ENCODE data around the gene MTMR4.
"Not testable (repeated sequence)": the region's sequence is repeated elsewhere in the genome, so short reads cannot be mapped to it uniquely, and the experiment has no call there.

MTMR4 gene

GRCh38 chr17:58516644-58517377, 2.4 kb upstream of the MTMR4 start:
- TF ChIP-seq POLR2A (IDR thresholded peaks at IDR 0.05; ENCODE audit: low read depth, low read length) = no peak
- DNase-seq (ENCODE audit: insufficient read length, low spot score) (no peak), FAIRE-seq (no peak)

DNA sequence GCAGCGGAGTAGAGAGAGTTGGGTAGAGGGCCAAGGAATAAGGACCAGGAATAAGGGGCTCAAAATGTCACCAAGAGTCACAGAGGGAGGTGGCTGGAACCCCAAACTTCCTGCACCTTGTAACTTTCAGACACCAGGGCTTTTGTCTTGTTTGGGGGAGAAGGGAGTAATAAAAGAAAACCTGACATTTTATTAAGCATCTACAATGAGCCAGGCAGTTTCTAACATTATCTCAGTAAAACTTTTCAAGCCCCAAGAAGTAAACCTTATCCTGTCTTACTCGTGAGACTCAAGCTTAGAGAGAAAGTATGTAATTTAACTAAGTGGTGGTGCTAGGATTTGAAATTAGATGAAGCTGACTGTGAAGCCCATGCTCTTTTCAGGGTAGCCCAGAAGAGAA, 848 bp upstream of the MTMR4 start:
- TF ChIP-seq POLR2A (IDR thresholded peaks at IDR 0.05; ENCODE audit: low read depth, low read length) = no peak
- no peak for DNase-seq (ENCODE audit: insufficient read length, low spot score)
- no peak for FAIRE-seq

- FAIRE-seq (no peak), DNase-seq (ENCODE audit: insufficient read length, low spot score) (no peak)
- no peak for TF ChIP-seq POLR2A (IDR thresholded peaks at IDR 0.05; ENCODE audit: low read depth, low read length)
Measured at GRCh38 chr17:58514770-58515157, 326 bp upstream of the MTMR4 start.

DNA sequence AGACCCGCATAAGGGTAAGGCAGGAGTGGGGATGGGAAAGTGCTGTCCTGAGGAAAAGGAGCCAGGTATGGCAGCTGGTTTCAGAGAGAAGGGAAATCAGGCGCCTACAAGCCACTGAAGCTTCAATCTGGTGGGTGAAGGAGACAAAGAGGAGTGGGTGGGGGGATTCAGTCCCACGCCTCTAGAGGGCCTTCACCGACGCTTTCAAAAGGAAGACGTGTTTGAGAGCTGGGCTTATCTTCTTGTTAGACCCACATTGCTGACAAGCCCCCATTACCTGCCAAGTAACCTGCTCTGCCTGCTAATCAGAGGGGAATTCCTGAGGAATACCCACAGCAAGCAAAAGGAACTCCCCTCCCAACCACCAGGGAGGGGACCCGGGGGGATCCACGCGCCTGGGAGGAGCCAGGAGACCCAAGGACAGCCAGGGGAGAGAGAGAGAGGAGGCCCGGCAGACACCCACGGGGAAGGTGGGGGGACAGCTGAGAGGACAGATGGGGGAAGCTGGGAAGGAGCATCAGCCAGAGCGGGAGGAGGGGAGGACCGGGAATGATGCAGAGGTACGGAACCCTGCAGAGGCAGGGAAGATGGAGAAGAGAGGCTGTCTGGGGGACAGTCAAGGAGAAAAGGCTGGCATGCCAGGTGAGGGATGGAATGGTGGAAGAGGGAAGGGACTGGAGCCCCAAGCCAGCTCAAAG, 1.0 kb downstream of the MTMR4 start:
- TF ChIP-seq POLR2A (IDR thresholded peaks at IDR 0.05; ENCODE audit: low read depth, low read length) = no peak
- no peak for FAIRE-seq
- no peak for DNase-seq (ENCODE audit: insufficient read length, low spot score)

DNA sequence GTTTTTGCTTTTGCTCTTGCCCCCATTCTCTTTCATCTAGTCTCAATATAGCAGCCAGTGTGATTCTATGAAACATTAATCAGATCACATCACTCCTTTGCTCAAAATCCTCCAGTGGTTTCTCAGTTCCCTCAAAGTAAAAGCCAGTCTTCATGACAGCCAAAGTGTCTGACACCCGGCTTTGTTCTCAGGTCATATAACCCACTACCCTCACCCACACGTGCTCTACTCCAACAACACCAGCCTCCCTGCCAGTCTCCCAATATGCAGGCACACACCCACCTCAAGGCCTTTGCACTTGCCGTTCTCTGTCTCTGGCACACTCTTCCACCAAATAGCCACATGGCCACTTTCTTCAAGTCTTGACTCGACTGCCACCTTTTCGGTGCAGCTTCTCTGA, 4.4 kb downstream of the MTMR4 start:
- DNase-seq (ENCODE audit: insufficient read length, low spot score) = no peak
- FAIRE-seq = no peak
- TF ChIP-seq POLR2A (IDR thresholded peaks at IDR 0.05; ENCODE audit: low read depth, low read length) = no peak

DNA sequence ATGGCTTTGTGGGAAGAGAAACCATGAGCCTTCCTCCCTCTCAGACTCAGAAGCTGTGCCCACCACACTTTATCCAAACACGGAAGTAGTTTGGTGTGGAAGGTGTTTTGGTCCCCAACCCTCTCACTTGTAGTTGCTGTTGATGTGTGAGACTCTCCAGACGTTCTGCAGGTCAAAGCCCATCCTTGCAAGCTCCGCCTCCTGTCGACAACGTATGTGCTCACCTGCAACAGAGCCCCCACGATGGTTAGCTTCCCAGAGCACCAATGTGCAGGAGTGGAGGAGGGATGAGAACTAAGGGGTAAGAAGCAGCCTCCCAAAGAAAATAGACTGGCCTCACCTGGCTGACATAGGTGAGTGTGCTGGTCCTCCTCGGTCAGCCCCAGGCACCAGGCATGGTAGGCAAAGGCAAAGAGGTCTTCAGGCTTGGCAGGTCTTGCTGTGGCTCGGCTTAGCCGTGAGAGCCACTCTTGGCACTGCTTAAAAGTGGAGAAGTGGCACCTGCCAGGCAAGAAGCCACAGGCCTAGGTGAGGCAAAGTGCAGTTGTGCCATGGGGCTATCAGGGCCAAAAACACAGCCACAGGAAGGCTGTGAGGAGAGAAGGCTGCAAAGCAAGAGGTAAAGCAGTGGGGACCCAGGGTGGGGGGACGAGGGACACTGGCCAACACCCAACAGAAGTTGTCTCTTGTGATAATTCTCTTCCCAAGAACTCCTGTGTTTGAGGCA, 5.9 kb downstream of the MTMR4 start:
- FAIRE-seq (no peak), DNase-seq (ENCODE audit: insufficient read length, low spot score) (no peak)
- TF ChIP-seq POLR2A (IDR thresholded peaks at IDR 0.05; ENCODE audit: low read depth, low read length) = no peak

DNA sequence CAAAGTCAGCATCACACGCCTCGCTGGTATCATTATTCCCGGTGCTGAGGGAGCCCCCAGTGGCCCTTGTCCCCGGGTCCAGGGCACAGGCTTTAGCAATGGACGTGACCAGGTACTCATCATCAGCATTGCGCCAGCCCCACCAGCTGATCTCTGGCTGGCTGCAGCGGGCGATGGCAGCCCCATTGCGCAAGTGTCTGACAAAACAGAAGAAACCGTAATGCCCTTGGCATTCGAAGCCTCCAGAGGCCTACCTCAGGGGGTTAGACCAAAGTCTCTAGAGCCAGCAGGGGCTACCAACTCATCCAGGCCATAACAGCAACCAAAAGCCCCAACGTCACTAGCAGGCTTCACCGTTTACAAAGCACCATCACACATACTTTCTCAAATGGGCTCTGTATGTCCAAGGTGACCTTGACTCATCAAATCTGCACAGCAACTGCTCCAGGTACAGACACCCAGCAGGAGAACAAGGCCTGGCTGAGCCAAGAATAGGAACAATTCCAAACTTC, 7.3 kb downstream of the MTMR4 start:
- no peak for DNase-seq (ENCODE audit: insufficient read length, low spot score)
- TF ChIP-seq POLR2A (IDR thresholded peaks at IDR 0.05; ENCODE audit: low read depth, low read length) = no peak
- FAIRE-seq = no peak

GRCh38 chr17:58506354-58507080, 7.9 kb downstream of the MTMR4 start:
- no peak for FAIRE-seq
- no peak for TF ChIP-seq POLR2A (IDR thresholded peaks at IDR 0.05; ENCODE audit: low read depth, low read length)
- DNase-seq (ENCODE audit: insufficient read length, low spot score) = no peak

- no peak for FAIRE-seq
- no peak for DNase-seq (ENCODE audit: insufficient read length, low spot score)
- TF ChIP-seq POLR2A (IDR thresholded peaks at IDR 0.05; ENCODE audit: low read depth, low read length) = no peak
Measured at GRCh38 chr17:58504826-58505351, 9.5 kb downstream of the MTMR4 start.

- no peak for TF ChIP-seq POLR2A (IDR thresholded peaks at IDR 0.05; ENCODE audit: low read depth, low read length)
- FAIRE-seq = no peak
- no peak for DNase-seq (ENCODE audit: insufficient read length, low spot score)
Measured at GRCh38 chr17:58503866-58504265, 10.6 kb downstream of the MTMR4 start.

DNA sequence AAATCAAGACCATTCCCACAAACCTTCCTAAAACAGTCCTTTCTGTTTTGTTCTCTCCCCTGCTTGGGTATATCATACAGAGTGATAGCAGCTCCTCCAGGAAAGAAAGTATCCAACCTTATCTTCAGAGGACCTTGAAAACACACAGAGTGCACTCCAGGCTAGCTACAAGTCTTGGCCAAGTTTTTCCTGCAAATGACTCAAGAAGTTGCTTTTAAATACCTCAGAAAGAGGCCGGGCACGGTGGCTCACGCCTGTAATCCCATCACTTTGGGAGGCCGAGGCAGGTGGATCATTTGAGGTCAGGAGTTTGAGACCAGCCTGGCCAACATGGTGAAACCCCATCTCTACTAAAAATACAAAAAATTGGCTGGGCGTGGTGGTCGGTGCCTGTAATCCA, 11.3 kb downstream of the MTMR4 start:
- not testable (repeated sequence) for FAIRE-seq; DNase-seq (ENCODE audit: insufficient read length, low spot score)

DNA sequence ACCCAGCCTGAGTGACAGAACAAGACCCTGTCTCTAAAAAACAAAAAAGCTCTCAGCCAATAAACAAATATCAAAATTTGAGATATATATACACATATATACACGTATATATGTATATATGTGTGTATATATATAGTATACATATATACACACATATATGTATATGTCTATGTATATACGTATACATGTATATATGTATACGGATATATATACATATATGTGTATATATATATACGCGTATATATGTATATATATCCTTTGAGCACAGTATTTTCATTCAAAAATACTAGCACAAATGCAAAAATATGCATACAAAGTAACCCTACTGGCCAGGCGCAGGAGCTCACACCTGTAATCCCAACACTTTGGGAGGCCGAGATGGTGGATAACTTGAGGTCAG, 13.0 kb downstream of the MTMR4 start:
- TF ChIP-seq POLR2A (IDR thresholded peaks at IDR 0.05; ENCODE audit: low read depth, low read length) = no peak
- FAIRE-seq (no peak), DNase-seq (ENCODE audit: insufficient read length, low spot score) (no peak)

DNA sequence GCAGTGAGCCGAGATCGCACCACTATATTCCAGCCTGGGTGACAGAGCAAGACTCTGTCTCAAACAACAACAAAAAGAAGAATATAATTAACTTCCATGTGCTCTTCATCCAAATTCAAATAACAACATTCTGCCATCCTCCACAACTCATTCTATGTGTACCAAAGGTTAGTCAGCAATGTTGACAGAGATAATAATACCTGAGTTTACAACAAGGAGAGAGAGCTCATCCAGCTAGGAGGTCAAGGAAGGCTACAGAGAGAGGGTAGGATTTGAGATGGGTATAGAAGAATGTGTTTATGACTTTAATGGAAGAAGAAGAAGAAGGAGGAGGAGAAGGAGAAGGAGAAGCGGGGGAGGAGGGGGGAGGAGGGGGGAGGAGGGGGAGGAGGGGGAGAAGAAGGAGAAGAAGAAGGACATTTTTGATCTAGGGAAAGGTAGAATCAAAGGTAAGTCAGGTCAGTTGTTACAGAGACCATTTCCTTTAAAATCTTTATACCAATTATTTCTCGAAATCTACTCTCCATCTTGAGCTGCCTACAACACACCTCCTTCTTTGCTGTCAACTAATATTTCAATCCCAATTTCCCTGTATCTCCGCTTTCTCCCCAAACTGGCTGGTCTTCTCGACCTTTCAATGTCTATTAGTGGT, 16.1 kb downstream of the MTMR4 start:
- no peak for DNase-seq (ENCODE audit: insufficient read length, low spot score)
- TF ChIP-seq POLR2A (IDR thresholded peaks at IDR 0.05; ENCODE audit: low read depth, low read length) = no peak

More for the DNA sequence above, 16.1 kb downstream of the MTMR4 start:
- FAIRE-seq = no peak

All from H54 (cell line).